GM19397 (cell line): ENCODE measurements around the gene UBE4A.

Source experiments
- ATAC-seq: cut with Tn5 transposase; IDR thresholded peaks from one replicate; pipeline ENCODE4 v1.9.1; 2021; ENCODE audit warnings: mild to moderate bottlenecking, moderate library complexity; ENCODE audit not compliant: unreplicated experiment

UBE4A gene

GRCh38 chr11:118437208-118438125 lies 78.1 kb downstream of the UBE4A start:
- ATAC-seq: no peak

DNA sequence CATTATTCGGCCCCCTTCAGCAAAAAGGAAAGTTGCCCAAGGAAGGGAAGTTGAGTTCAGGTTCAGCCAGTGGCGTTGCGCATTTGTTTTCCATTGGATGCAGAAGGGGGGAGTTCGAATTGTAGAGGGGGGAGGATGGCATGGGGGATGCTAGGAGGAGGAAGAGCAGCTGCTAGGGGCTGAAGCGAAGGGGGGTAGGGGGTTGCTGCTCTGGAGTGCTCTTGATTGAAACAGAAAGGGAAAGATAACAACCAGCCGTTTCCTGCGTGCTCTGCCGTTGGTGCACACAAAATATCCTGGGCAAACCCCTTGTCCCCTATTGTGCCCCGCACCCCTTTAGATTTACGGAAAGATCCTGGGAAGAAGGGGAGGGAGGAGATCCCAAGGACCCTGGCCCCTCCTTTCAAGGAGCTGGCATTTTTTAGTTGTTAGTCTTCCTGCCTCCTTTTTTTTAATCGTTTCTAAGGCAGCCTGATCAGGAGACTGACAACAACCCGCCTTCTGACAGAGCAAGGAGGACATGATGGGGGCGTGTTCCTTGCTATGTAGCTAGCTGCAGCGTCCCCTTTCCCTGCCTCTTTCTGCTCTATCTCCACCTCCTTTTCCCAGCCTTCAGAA lies 79.0 kb downstream of the UBE4A start:
- ATAC-seq: no peak

DNA sequence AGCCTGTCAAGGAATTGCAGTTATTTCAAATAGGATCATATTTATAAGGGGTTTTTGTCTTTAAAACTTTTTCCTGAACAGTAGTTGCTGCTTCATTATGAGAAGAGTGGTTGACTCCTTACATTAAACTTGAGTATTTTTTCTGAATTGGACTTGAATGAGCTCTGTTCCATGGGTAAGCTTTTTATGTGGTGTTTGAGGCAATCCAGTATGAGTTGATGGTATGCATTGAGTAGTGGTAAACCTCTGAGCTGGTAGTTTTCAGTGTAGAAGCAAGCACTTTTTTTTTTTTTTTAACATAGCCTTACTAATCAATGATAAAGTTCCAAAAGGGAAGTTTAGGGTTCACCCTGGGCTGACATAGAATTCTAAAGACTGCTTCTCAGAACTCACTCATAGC lies 80.2 kb downstream of the UBE4A start:
- no peak for ATAC-seq

- ATAC-seq: no peak
Measured at GRCh38 chr11:118441770-118442275, 82.4 kb downstream of the UBE4A start.

- no peak for ATAC-seq
Measured at GRCh38 chr11:118442301-118442700, 82.9 kb downstream of the UBE4A start.

DNA sequence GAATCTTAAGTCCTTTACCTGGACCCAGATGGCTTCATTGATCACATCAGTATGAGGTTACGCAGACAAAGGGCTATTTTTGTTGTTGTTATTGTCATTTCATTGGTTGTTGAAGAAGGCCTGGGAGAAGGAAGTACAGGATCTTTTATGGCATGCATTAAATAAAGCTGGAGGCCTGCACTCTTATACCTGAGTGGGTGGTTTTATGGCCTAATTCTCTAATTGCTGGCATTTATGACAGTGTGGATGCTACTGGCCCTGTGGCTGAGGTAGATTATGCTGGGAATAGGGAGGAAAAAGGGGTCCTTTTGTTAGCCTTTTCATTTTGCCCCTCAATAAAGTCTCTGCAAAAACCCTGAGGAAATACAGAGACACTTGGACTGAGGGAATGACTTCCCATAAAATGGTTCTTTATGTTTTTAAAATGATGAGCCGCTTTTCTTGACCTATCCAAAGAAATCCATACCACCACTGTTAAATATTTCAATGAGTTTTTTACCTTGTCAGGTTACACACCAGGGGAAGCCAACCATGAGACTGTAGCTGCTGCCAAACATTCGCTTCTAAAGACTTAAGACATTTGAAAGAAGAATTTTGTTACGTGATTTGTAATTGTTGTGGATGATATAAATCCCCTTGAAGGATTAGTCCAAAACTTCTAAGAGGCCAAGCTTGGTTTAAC lies 83.6 kb downstream of the UBE4A start:
- ATAC-seq: no peak

DNA sequence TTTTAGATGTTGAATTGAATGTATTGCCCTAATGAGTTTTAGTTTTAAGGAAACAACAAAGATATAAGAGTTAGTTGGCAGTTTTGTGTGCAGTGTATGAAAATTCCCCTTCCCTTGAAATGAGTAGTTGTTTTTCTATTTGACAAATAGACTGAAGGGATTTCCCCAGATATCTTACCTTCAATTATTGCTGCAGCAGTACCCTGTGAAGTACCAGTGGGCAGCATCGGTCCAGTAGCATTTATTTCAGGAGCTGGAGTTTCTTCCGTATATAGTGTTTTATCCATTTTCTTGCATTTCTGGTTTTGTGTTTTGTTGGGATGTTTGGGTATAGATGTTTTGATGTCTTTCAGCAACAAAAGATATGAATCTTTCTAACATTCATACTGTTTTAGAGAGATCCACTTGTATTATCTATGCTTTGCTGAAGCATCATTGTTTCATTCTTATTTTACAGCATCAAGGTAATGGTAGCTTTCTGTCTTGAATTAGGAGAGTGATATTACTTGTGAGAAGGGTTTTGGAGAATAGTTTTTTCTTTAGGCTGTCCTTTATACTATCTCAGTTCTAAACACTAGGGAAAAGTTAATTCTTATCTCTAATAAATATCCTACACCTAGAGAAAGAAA lies 84.3 kb downstream of the UBE4A start:
- no peak for ATAC-seq

DNA sequence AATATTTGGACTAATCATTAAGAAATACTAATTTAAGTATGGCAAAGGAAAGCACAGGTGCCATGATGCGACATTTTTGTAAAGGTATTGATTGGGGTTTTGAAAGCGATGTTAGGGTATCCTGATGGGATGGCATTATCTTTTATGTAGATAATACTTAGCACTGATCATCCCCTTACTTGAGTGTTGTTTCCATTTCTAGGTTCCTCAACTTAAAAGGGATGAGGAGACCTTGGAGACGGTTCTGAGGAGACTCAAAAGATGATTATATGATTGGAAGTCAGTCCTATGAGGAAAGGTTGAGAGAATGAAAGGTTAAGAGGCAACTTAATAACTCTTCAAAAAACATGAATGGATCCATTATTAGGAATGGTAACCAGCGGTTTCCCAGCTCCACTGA lies 88.0 kb downstream of the UBE4A start:
- ATAC-seq: no peak

GRCh38 chr11:118448294-118448693 lies 88.9 kb downstream of the UBE4A start:
- ATAC-seq: peak; percentile 62
